NCI-H187 treated with DMSO at 0.1 percent for 48 hours (cell line): ENCODE results near the gene TIMP4.

Experiments
- DNase-seq: peaks from one replicate; lab custom pipeline; 2025; lab: John Stamatoyannopoulos, UW

TIMP4 gene

DNA sequence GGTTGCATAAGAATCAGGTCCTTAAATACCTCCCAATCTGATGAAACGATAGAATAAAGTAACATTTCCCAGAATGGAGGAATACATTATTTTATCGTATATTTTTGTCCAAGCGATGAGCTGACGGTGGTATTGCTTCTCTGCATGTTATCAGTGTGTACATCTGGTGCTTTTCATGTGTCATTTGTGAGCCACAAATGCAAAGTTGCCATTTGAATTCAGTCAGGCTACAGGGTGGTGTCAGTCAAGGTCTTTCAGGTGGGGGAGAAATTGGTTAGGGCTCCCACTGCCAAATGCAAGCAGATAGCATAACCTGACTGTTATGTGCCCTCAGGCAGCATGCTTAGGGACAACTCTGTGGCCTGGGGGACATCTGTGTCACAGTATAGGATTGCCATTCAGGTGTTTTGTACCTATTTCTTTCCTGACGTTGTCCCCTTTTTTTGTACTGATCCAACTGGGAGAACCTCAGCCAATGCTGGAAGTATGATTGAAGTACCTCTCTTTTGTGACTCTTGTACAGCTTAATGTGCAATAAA, 26.5 kb upstream of the TIMP4 start:
- DNase-seq: no peak

- no peak for DNase-seq
These were observed 25.8 kb upstream of the TIMP4 start for GRCh38 chr3:12184541-12184940.

GRCh38 chr3:12182687-12183441, 24.2 kb upstream of the TIMP4 start:
- DNase-seq: no peak

- no peak for DNase-seq
These were observed 23.1 kb upstream of the TIMP4 start for GRCh38 chr3:12181806-12182205.

DNA sequence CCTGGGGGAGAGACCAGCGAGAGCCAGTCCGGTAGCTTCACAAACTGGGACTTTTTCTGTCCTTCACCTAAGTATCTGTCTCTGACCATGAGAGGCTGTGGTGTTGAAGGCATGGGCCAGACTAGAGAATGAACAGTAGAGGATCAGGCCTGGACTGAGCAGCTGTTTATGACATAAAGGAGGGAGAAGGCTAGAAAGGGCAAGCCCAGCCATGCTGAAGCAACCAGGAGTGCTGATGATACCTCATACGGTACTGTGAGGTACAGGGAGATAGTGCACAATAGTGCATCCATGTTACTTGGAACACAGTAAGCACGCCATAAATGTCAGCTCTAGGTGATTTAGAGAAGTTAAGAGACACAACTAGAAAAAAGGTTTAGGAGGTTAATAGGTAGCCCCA, 22.6 kb upstream of the TIMP4 start:
- no peak for DNase-seq

DNA sequence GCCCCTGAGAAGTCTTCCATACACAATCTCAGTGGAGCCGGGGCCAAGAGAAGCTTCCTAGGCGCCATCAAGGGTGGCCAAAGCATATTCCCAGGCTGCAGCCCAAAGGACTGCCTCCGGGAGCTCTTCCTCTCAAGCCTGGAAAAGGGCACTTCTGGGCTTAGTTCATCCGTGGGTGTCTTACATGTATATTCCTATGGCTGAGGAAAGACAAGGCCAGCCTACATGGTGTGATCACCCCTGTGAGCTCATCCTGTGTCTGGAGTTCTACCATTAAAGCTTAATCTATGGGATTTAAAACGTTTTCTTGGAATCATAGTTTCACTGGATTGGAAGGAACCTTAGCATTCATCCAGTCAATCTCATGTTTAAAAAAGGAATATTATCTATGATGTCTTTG, 21.9 kb upstream of the TIMP4 start:
- DNase-seq: no peak

GRCh38 chr3:12180218-12180617, 21.5 kb upstream of the TIMP4 start:
- no peak for DNase-seq

DNA sequence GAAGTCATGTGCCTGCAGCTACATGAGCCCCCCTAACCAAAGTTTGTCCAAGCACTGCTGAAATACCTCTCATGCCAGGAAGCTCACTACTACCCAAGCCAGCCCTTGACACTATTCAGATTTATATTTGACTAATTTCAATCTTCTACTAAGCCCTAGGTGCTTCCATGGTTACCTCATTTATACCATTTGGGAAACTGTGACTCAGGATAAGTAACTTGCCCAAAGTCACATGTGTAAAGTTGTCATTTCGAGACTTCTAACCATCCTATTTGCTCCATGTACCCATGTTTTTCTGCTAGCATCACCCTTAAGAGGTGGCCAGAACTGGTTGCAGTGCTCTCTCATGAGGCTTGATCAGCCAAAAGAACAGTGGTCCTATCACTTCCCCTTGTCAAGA, 20.7 kb upstream of the TIMP4 start:
- DNase-seq: no peak

DNA sequence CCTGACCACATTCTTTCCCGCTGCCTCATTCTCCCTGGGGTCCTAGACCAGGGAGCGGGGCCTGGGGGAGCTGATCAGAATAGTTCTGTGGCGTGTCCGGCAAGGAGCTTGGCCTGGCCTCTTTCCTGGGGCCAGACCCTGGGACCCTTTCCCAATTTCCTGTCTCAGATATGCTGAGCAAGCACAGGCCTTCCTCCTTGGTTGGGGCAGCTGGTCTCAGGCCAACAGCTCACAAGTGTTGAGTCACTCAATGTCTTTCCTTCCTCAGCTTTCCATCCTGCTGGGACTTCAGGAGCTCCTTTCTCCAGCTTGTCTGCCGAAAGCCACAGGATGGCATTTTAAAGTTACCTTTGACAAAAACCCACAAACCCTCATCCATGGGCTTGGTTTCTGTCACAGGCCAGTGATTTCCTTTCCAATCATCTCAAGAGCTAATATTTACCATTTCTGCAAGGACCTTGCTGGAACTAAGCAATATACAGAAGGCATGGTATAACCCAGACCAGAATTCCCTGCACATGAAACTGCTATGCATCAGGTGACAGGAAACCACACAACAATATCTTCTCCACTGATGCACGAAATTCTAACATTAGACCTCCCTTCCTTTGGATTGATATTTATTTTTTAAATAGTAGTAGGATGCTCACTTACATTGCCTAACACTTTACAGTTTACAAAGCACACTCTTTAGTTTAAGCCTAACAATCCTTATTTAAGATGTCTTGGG, 19.5 kb upstream of the TIMP4 start:
- DNase-seq: no peak

- DNase-seq: no peak
These were observed 18.4 kb upstream of the TIMP4 start for GRCh38 chr3:12177126-12177525.

DNA sequence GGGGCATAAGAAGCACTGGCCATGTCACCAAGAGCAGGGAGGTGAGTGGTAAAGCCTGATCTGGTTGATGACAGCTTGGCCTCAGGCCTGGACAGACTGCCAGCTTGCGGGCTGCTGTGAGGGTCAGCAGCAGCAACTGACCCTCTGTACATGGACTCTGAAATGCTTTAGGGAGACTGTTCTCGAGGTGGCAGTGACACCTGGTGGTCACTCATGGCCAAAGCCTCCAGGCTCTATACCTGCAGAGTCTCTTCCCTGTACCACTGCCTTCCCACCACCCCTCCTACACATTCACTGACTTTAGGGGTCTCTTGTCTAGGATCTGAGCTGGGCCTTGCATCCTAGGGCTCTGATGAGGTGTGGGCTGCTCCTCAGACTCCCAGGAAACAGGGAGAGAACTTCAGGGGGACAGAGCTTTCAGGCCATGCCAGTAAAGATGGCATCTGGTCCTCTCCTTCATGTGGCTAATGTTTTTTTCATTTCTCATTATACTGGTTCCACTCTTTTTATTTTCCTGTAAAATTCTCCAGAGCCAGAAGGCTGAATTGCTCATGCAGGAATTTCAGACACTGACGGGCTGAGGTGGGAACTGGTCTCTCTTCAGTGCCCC, 17.2 kb upstream of the TIMP4 start:
- no peak for DNase-seq

DNA sequence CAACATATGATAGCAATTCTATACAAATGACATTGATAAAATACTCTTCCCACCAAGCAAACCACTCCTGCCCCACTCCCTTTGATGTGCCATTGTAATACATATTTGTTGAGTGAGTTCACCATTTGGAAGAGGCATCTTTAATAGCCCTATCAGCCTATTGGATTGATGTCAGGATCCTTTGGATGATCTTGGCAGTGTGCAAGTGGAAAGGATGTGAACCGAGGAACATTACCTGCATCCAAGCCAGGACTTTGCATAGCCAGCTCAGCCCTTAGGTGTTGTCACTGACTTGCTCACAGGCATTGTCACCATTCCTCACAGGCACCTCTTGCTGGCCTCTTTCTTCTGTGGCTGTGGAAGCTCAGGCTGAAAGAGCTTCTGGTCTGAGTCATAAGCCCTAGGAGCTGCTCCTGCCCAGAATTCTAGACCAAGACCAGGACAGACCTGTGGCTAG, 16.5 kb upstream of the TIMP4 start:
- DNase-seq: no peak

DNA sequence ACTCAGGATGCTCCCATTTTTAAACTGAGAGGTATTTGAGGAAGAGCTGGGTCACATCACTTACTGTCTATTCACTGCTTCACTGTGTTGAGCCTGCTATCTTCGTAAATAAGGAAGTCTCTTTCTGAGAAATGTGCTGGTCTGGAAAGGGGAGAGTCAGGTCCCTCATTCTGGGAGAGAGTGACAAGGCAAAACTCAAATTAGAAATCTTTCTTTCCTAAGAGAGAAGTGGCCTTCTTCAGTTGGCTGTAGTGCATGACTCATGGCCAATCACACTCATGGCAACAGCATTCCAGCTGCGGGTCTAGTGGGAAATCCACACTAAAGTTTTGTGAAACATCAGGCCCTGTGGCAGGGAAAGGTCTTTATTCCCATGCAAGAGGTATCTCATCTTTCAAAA, 11.5 kb upstream of the TIMP4 start:
- no peak for DNase-seq

GRCh38 chr3:12165909-12166308, 7.2 kb upstream of the TIMP4 start:
- no peak for DNase-seq

GRCh38 chr3:12159227-12159601, 502 bp upstream of the TIMP4 start:
- no peak for DNase-seq

- DNase-seq: no peak
These were observed 1.7 kb downstream of the TIMP4 start for GRCh38 chr3:12157026-12157425.

DNA sequence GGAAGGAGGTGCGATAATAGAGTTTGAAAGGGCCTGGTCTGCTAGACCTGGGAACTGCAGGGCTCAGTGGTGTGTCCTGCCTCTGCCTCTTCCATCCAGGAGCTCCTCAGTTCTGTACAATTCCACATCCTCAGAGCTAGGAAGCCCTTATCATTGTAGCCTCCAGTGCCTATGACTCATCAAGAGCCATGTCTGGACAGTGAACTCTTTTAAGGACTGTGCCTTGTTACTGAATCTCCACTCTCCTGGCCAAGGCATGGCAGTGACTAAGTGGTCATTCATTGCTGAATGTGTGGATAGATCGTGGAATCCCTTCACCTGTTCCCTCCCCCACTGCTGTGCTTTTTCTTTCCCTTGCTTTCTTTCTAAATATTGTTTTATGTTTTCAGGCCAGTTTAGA, 2.9 kb downstream of the TIMP4 start:
- no peak for DNase-seq

DNA sequence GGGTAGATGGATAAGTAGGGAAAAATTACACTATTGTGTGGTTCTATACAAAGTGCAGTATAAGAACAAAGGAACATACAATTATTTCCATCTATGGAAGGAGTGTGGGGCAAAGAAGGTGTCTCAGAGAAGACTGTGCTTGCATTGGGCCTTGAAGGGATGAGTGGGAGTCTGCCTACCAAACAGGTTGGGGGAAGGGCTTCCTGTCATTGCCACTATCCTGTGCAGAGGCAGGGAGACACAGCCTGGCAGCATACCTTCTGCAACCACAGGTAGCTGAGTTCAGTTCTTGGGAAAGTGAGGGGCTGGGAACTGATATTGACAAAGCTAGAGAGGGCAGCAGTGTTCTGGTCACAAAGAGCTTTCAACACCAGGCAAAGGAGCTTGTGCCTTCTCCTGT, 3.4 kb downstream of the TIMP4 start:
- no peak for DNase-seq

- no peak for DNase-seq
These were observed 4.6 kb downstream of the TIMP4 start for GRCh38 chr3:12154151-12154550.

- no peak for DNase-seq
These were observed 8.6 kb downstream of the TIMP4 start for GRCh38 chr3:12150112-12150511.

DNA sequence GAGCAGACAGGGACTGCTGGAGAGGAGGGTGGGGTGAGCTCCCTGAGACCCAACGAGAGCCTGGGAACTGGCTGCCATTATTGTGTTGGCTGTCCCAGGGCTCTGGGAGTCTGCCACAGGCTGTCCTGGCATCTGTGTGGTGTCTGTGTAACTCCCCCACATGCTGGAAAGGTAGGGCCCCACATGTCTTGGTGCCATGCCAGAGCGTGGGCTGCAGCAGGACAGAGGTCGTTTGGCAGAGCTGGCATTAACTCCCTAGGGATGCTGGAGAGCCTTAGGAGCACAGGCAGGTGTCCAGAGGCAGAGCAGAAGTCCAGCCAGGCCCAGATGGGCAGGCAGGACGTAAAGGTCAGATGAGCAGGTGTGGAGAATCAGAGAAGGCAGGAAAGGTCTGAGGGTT, 9.7 kb downstream of the TIMP4 start:
- no peak for DNase-seq

- no peak for DNase-seq
These were observed 10.3 kb downstream of the TIMP4 start for GRCh38 chr3:12148183-12148940.
